GM21423 (cell line): ENCODE measurements around the gene MRPL37.

Experiments
- ATAC-seq: cut with Tn5 transposase; IDR thresholded peaks from one replicate; pipeline ENCODE4 v1.9.1; 2021; ENCODE audit warnings: mild to moderate bottlenecking, moderate library complexity; ENCODE audit not compliant: unreplicated experiment

The MRPL37 gene

GRCh38 chr1:54259546-54260140 is 59.7 kb downstream of the MRPL37 start:
- ATAC-seq = no peak

DNA sequence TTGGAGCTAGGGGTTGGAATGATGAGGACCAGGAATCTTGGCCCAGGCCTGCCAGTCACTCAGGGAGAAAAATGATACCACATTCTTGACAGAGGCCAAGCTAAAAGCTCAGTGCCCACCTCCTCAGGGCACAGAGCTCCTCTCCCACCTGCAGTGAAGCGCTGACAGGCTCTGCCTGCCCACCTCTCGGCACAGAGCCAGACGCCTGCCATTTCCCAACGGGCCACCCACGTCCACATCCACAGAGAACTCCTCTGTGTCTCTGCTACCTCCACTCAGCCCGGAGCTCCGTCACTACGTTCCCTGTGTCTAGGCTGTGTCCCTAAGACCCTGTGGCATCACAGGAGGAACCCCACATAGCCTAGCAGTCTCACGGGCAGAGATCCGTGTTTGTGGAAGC is 60.8 kb downstream of the MRPL37 start:
- ATAC-seq = no peak

- ATAC-seq = no peak
Measured at GRCh38 chr1:54262244-54262643, 62.3 kb downstream of the MRPL37 start.

GRCh38 chr1:54263601-54264226 is 63.7 kb downstream of the MRPL37 start:
- no peak for ATAC-seq

GRCh38 chr1:54265126-54265525 is 65.2 kb downstream of the MRPL37 start:
- no peak for ATAC-seq

- no peak for ATAC-seq
Measured at GRCh38 chr1:54265659-54266058, 65.7 kb downstream of the MRPL37 start.

DNA sequence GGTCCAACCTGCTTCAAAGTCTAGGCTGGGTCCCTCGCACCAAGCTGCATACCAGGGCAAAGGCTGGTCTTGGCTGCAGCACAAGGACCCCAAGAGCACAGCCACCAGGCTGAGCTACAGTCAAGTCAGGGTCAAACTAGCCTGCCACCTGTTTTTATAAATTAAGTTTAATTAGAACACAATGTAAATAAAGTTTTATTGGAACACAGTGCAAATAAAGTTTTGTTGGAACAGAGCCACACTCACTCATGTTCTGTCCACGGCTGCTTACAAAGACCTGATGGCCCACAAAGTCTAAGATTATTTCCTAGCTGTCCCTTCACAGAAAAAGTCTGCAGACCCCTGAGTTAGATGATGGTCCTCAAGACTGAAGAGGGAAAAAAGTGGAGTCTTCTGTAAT is 66.2 kb downstream of the MRPL37 start:
- no peak for ATAC-seq

GRCh38 chr1:54266908-54267307 is 66.9 kb downstream of the MRPL37 start:
- ATAC-seq = no peak
